Vagina (tissue), 2 donors: ENCODE data around the gene NUAK1. TPM values are rescaled to one million over a fixed set of nuclear protein-coding genes. Genes with fewer than 3 reads are reported as not detected.

ENCODE experiments used
- DNase-seq, 2 donors: peaks; one replicate each; pipeline ENCODE4 v3.0.0-alpha.2; 2017; ENCODE audit errors: extremely low spot score in 2 of 2
- H3K27ac ChIP-seq: fragments of 200-600 bp; sonication (generic); one replicate; pipeline ENCODE4 v1.5.1; 2019
- H3K27me3 ChIP-seq: fragments of 200-600 bp; sonication (generic); one replicate; pipeline ENCODE4 v1.5.1; 2019
- H3K36me3 ChIP-seq, 2 donors: fragments of 200-600 bp; sonication (generic); one replicate each; pipeline ENCODE4 v1.5.1; 2017 to 2019
- H3K4me1 ChIP-seq: fragments of 200-600 bp; sonication (generic); one replicate; pipeline ENCODE4 v1.5.1; 2019
- H3K4me3 ChIP-seq, 2 donors: fragments of 200-600 bp; sonication (generic); 1 replicate in 1 of 2; 2 replicates in 1 of 2; pipeline ENCODE4 v1.5.1; 2016 to 2019
- H3K9me3 ChIP-seq: fragments of 200-600 bp; sonication (generic); one replicate; pipeline ENCODE4 v1.5.1; 2019
- POLR2A ChIP-seq, 2 donors: fragments of 450-650 bp; IDR thresholded peaks; one replicate each; pipeline ENCODE4 v1.6.1; 2017; ENCODE audit warnings: antibody characterized with exemption in 2 of 2, mild to moderate bottlenecking in 2 of 2, moderate library complexity in 2 of 2
- POLR2AphosphoS5 ChIP-seq, 2 donors: sonication (generic); formaldehyde crosslinking; IDR thresholded peaks; one replicate each; pipeline ENCODE4 v1.9.0; 2017; ENCODE audit warnings: antibody characterized with exemption in 2 of 2, mild to moderate bottlenecking in 2 of 2, low read depth in 1 of 2; ENCODE audit not compliant: insufficient read depth in 1 of 2
- intact Hi-C: fragments of 100-400 bp; cut with DNase I; formaldehyde crosslinking; loops from one replicate; pipeline ENCODE4 v1.15.1; 2023
- total RNA-seq: library from RNA; depleted of rRNA; stranded (reverse); fragments of >200 nt; gene quantifications from one replicate; pipeline ENCODE4 v1.2.3, GENCODE V29; 2016
- TF ChIP-seq, protein P1 (sequence below), 3 experiments: fragments of 450-650 bp in 2 of 3; fragments of 200-600 bp in 1 of 3; sonication (generic) in 1 of 3; IDR thresholded peaks; one replicate each; pipeline ENCODE4 v1.5.1; 2017 to 2019; ENCODE audit warnings: antibody characterized with exemption in 3 of 3, mild to moderate bottlenecking in 2 of 3, moderate library complexity in 2 of 3

The NUAK1 gene
- total RNA-seq, 1 donor from 2014 or later: 22.8 TPM

DNA sequence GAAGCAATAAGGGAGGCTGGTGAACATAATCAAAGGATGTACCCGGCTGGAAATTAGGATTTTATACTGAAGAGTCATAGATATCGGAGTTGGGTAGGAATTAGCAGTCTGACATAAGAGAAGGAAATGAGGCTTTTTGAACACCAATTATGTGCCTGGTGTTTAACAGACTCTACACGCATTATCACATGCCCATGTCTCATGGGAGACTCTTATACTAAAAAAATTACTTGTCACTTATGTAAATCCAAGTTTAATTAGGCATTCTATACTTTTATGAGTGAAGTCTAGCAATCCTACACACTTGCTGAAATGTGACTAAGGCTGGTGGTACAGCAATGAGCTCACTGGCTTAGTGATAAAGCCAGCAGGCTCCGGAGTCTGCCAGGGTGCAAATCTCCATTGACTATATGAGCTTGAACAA is 93.5 kb downstream of the NUAK1 start:
- TF ChIP-seq POLR2A (IDR thresholded peaks at IDR 0.05) (no peak), POLR2AphosphoS5 (IDR thresholded peaks at IDR 0.05; ENCODE audit: insufficient read depth in 1 of 2, low read depth in 1 of 2) (no peak)
- TF ChIP-seq, protein P1, sequence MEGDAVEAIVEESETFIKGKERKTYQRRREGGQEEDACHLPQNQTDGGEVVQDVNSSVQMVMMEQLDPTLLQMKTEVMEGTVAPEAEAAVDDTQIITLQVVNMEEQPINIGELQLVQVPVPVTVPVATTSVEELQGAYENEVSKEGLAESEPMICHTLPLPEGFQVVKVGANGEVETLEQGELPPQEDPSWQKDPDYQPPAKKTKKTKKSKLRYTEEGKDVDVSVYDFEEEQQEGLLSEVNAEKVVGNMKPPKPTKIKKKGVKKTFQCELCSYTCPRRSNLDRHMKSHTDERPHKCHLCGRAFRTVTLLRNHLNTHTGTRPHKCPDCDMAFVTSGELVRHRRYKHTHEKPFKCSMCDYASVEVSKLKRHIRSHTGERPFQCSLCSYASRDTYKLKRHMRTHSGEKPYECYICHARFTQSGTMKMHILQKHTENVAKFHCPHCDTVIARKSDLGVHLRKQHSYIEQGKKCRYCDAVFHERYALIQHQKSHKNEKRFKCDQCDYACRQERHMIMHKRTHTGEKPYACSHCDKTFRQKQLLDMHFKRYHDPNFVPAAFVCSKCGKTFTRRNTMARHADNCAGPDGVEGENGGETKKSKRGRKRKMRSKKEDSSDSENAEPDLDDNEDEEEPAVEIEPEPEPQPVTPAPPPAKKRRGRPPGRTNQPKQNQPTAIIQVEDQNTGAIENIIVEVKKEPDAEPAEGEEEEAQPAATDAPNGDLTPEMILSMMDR (IDR thresholded peaks at IDR 0.05): no peak
- Histone ChIP-seq H3K4me1 (no peaks in the 10 kb centered on the region), H3K9me3 (no peaks in the 10 kb centered on the region), H3K27ac (no peak overlapping the region), H3K27me3 (no peaks in the 10 kb centered on the region), H3K36me3 (no peaks in the 10 kb centered on the region), H3K4me3 (no peak overlapping the region)
- DNase-seq: peak in 1 of 2 donors; percentile 13
- intact Hi-C loops: no loop called here

DNA sequence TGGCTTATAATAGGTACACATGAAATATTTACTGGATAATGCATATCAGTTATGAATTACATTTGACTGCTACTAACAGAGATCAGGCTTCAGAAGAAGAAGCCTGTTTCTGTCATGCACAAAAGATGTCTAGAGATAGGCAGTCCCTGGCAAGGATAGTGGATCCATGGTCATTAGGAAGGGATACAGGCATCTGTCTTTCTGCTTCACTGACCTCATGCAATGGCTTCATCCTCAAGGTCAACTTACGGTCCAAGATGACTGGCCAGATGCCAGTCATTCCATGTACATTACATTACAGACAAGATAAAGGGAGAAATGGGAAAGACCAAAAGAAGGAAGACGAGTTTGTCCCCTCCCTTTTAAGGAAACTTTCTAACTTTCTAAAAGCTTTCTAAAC is 94.0 kb downstream of the NUAK1 start:
- no peaks in the 10 kb centered on the region for H3K9me3 ChIP-seq
- DNase-seq: no peak
- intact Hi-C loops: no loop called here
- H3K27me3 ChIP-seq: no peaks in the 10 kb centered on the region
- TF ChIP-seq POLR2A (IDR thresholded peaks at IDR 0.05) (no peak), POLR2AphosphoS5 (IDR thresholded peaks at IDR 0.05; ENCODE audit: insufficient read depth in 1 of 2, low read depth in 1 of 2) (no peak)
- TF ChIP-seq, protein P1 (IDR thresholded peaks at IDR 0.05): no peak
- H3K4me1 ChIP-seq: no peaks in the 10 kb centered on the region
- no peaks in the 10 kb centered on the region for H3K36me3 ChIP-seq
- H3K27ac ChIP-seq: no peak overlapping the region
- H3K4me3 ChIP-seq: no peak overlapping the region

DNA sequence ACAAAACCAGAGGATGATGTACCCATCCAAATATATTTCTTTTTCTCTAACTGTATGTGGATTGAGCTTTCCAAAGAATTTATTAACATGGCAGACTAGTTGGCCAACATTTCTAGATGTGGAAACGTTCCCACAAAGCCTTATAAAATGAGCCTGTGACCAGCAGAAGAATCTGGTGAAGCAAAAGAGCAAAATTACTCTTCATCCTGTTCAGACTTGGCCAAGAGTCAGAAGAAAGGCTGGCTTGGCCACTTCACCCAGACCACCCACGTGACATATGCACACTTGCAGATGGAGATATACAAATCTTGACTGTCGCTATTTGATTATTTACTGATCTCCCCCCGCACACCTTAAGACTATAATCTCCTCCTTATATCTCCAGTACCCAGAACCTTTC is 96.7 kb downstream of the NUAK1 start:
- Histone ChIP-seq H3K27me3 (no peaks in the 10 kb centered on the region), H3K4me3 (no peak overlapping the region), H3K9me3 (no peaks in the 10 kb centered on the region), H3K27ac (no peak overlapping the region), H3K36me3 (no peaks in the 10 kb centered on the region), H3K4me1 (no peaks in the 10 kb centered on the region)
- TF ChIP-seq POLR2A (IDR thresholded peaks at IDR 0.05): no peak
- TF ChIP-seq POLR2AphosphoS5 (IDR thresholded peaks at IDR 0.05; ENCODE audit: insufficient read depth in 1 of 2, low read depth in 1 of 2): no peak
- TF ChIP-seq, protein P1 (IDR thresholded peaks at IDR 0.05): no peak
- intact Hi-C loops: no loop called here
- no peak for DNase-seq

DNA sequence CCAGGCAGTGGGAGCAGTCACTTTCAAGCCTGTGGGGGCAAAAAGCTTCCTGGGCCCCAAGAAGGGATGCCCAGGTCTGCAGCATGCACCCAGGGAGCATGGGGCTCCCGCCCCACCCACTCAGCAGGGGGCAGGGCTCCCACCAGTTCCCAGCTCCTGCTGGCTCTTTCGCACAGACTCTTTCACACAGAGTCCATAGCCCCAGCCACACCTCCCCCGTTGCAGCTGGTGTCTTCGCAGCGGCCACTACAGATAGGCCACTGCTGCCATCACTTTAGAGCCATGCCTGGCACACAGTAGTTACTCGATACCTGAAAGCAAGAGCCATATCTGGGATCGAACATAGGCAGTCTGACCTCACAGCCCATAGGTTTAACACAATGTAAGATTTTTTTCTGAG is 98.2 kb downstream of the NUAK1 start:
- Histone ChIP-seq H3K9me3 (no peaks in the 10 kb centered on the region), H3K4me3 (no peak overlapping the region), H3K4me1 (no peaks in the 10 kb centered on the region), H3K27me3 (no peaks in the 10 kb centered on the region), H3K36me3 (no peaks in the 10 kb centered on the region), H3K27ac (no peak overlapping the region)
- intact Hi-C loops: no loop called here
- TF ChIP-seq POLR2AphosphoS5 (IDR thresholded peaks at IDR 0.05; ENCODE audit: insufficient read depth in 1 of 2, low read depth in 1 of 2): no peak
- no peak for TF ChIP-seq POLR2A (IDR thresholded peaks at IDR 0.05)
- TF ChIP-seq, protein P1 (IDR thresholded peaks at IDR 0.05): no peak
- DNase-seq: no peak

DNA sequence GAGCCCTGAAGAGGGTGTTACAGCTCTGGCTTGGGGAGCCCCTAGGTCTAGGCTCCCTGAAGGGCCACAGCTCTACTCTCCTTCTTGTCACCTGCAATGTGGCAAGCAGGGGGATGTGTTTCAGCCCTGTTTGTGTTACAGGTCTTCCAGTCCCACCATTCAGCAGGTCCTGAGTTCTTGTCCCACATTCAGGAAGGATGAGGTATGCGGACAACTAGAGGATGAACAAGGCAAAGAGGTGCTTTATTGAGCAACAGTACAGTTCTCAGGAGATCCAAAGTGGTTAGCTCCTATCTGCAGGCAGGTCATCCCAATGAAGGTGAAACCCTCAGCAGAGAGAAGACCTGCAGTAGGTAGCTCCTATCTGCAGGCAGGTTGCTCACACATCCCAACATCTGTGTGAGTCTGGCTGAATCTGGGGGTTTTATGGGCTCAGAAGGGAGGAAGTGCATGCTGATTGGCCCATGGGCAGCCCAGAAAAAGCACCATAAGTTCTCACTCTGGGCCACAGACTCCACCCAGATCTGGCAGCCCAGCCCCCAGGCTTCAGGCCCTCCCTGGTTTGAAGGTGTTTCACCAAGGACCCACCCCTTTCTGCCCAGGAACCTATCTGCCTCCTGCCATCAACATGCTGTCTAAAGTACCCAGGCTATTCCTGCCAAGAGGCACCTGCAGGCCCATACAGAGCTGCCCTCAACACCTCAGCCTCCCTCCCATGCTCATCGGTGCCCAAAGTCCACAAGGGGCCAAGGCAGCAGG is 98.9 kb downstream of the NUAK1 start:
- DNase-seq: no peak
- no peak overlapping the region for H3K4me3 ChIP-seq
- no peaks in the 10 kb centered on the region for H3K9me3 ChIP-seq
- TF ChIP-seq POLR2A (IDR thresholded peaks at IDR 0.05): no peak
- TF ChIP-seq, protein P1 (IDR thresholded peaks at IDR 0.05): no peak
- no peak for TF ChIP-seq POLR2AphosphoS5 (IDR thresholded peaks at IDR 0.05; ENCODE audit: insufficient read depth in 1 of 2, low read depth in 1 of 2)
- H3K36me3 ChIP-seq: no peaks in the 10 kb centered on the region
- H3K27me3 ChIP-seq: no peaks in the 10 kb centered on the region
- no peaks in the 10 kb centered on the region for H3K4me1 ChIP-seq
- intact Hi-C loops: no loop called here
- no peak overlapping the region for H3K27ac ChIP-seq
